SK-N-MC (cell line): ENCODE measurements around the gene WFDC12.

Experiments used
- DNase-seq: peaks from one replicate; pipeline ENCODE4 v3.0.0-alpha.2; 2011; ENCODE audit warnings: low read depth, low spot score
- H3K27ac ChIP-seq: fragments of 200-600 bp; sonication (generic); 2 replicates; pipeline ENCODE4 v1.5.1; 2016; ENCODE audit warnings: mixed run types
- H3K36me3 ChIP-seq: fragments of 200-600 bp; sonication (generic); 2 replicates; pipeline ENCODE4 v1.6.1; 2017; ENCODE audit warnings: antibody characterized with exemption, low read length, mixed read lengths; ENCODE audit not compliant: insufficient read depth
- H3K4me3 ChIP-seq: fragments of 200-600 bp; sonication (generic); 2 replicates; pipeline ENCODE4 v1.5.1; 2016
- H3K9ac ChIP-seq: fragments of 200-600 bp; sonication (generic); 2 replicates; pipeline ENCODE4 v1.8.0; 2017; ENCODE audit warnings: mixed run types, mixed read lengths; ENCODE audit not compliant: insufficient read length
- H3K9me3 ChIP-seq: fragments of 200-600 bp; sonication (generic); 2 replicates; pipeline ENCODE4 v1.6.1; 2017; ENCODE audit warnings: low read depth, mild to moderate bottlenecking, antibody characterized with exemption, low read length, moderate library complexity, mixed read lengths
- EZH2 ChIP-seq: fragments of 200-600 bp; sonication (generic); IDR thresholded peaks from one replicate; pipeline ENCODE4 v1.6.1; 2017; ENCODE audit warnings: antibody characterized with exemption
- FOXP2 ChIP-seq: optimal IDR thresholded peaks from 2 replicates; pipeline ENCODE3; 2011; ENCODE audit warnings: mild to moderate bottlenecking, moderate library complexity; ENCODE audit not compliant: insufficient read depth; ENCODE audit errors: extremely low read length, control extremely low read depth
- POLR2AphosphoS5 ChIP-seq: IDR thresholded peaks from 2 replicates; pipeline ENCODE4 v1.6.1; 2012; ENCODE audit warnings: mild to moderate bottlenecking, low read depth, low read length, borderline replicate concordance

Gene WFDC12

DNA sequence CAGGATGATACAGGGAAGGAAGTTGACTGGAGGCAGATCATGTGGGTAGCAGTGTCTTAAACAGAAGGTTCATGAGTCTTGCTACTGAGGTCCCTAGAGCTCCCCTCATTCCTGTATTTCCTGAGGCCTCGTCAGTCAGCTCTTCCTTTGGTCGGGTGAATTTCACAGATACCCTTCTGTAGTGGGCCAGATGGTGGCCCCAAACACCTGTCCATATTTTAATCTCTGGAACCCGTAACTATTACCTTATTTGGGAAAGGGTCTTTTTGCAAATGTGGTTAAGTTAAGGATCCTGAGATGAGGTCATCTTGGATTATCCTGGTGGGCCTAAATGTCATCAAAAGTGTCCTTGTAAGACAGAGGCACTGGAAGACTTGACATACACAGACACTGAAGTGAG lies 32.9 kb downstream of the WFDC12 start:
- Histone ChIP-seq H3K36me3 (no peaks in the 10 kb centered on the region), H3K9me3 (no peaks in the 10 kb centered on the region), H3K4me3 (no peak overlapping the region), H3K9ac (no peak overlapping the region), H3K27ac (no peak overlapping the region)
- DNase-seq, result no peak
- TF ChIP-seq FOXP2, result no peak
- TF ChIP-seq EZH2, result no peak
- TF ChIP-seq POLR2AphosphoS5, result no peak

DNA sequence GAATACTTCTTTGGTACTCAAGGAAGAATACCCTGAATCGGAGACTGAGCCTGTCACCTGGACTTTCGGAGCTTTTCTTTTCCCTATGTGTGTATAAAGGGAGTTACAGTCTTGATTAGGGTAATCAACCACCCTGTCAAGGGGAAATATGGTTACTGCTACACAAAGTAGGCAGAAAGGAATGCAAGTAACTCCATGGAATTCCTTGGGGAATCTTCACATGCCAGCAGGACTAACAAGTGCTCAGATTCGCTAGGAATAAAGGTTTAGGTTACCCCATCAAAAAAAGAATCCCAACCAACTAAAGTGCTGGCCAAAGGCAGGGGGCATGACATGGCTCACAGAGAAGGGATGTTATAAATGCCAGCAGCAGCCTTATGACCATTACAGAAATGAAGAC lies 33.8 kb downstream of the WFDC12 start:
- H3K4me3 ChIP-seq, result no peak overlapping the region
- no peak for TF ChIP-seq POLR2AphosphoS5
- no peak for TF ChIP-seq EZH2
- TF ChIP-seq FOXP2, result no peak
- H3K9me3 ChIP-seq, result no peaks in the 10 kb centered on the region
- no peak overlapping the region for H3K9ac ChIP-seq
- H3K27ac ChIP-seq, result no peak overlapping the region
- no peak for DNase-seq
- no peaks in the 10 kb centered on the region for H3K36me3 ChIP-seq

DNA sequence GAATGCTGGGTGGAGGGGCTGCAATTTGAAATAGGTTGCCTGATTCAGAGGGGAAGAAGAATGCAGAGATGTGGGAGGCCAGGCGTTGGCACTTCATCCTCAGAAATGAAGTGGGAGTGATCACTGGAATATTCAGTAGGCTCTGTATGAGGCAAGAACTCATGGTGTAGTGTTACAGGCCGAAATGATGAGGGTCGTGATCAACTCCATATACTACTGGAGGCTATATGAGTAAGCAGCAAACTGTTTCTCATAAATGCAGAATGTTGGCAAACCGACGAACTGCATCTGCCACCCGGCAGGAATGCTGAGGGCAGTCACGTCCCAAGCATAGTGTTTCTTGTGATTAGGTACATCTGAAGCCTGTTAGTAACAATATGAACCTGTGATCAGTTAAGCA lies 36.0 kb downstream of the WFDC12 start:
- no peak for DNase-seq
- TF ChIP-seq EZH2, result no peak
- no peak for TF ChIP-seq FOXP2
- TF ChIP-seq POLR2AphosphoS5, result no peak
- Histone ChIP-seq H3K36me3 (no peaks in the 10 kb centered on the region), H3K4me3 (no peak overlapping the region), H3K9me3 (no peaks in the 10 kb centered on the region), H3K27ac (no peak overlapping the region), H3K9ac (no peak overlapping the region)

DNA sequence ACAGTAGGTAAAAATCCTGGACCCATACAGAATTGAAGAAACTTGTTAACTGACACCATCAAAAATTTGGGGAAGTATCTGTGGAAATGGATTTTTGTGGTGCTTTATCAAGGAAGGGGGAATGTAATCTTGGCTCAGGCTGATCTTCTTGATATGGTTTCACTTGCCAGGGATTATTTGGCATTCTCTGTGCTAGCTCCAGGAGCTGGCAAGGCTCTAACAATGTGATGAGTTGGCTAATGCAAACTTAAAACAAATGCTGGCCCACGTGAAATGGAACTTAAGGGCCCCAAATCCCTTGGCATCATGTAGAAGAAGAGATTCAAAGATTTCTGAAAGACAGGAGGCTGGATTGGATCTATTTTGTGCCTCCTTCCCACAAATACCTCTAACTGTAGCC lies 36.5 kb downstream of the WFDC12 start:
- Histone ChIP-seq H3K27ac (no peak overlapping the region), H3K9ac (no peak overlapping the region), H3K9me3 (no peaks in the 10 kb centered on the region), H3K36me3 (no peaks in the 10 kb centered on the region; the same call in 1 of the 2 replicates), H3K4me3 (no peak overlapping the region)
- no peak for DNase-seq
- TF ChIP-seq EZH2 (no peak), POLR2AphosphoS5 (no peak), FOXP2 (no peak)

DNA sequence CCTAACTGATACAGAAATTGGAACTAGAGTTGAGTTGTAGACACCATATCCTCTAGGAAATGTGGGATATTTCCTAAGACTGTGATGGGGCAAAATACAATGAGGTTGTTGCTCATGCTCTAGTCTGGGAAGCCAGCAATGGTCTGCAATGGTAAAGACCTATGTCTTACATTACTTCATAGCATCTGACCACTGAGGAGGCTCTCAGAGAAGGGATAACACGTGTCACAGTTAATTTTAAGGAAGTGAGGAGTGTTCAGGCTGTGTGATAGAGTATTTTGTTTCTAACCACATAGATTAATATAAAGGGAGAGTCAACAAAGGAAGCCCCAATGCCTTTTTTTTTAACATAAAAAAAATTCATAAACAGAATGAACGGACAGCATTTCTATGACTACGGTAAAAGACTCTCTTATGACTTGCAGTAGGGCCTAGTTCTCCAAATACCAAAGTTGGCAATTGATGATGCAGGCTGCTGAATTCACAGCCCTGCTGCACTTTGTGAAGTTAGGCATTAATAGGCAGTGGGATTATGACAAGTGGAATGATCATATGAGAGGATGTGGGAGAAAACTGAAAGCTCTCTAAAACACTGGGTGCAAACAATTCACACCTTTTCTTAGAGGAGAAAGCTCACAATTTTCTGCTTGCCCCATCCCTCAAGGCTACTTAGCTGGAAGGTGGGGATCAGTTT lies 37.0 kb downstream of the WFDC12 start:
- DNase-seq, result no peak
- TF ChIP-seq POLR2AphosphoS5 (no peak), EZH2 (no peak), FOXP2 (no peak)
- H3K9ac ChIP-seq, result no peak overlapping the region
- H3K9me3 ChIP-seq, result no peaks in the 10 kb centered on the region
- H3K36me3 ChIP-seq, result no peaks in the 10 kb centered on the region; the same call in 1 of the 2 replicates
- H3K4me3 ChIP-seq, result no peak overlapping the region
- no peak overlapping the region for H3K27ac ChIP-seq

DNA sequence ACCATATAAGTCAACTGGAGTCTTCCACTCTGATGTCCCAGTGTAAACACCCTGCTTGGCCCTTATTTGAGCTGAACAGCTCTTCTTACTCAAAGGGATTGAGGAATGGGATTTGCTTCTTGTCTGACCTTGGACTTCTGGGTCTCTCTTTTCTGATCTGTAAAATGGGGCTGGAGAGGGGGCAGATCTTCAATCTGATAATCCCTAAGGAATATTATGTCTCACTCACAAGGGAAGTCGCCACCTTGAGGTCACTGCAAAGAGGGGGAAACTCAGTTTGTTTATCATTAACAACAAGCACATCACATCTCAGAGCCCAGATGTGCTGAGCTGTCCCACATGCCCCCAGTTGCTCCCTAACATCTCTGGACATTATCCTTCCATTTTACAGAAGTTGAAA lies 38.4 kb downstream of the WFDC12 start:
- H3K27ac ChIP-seq, result no peak overlapping the region
- no peak overlapping the region for H3K4me3 ChIP-seq
- TF ChIP-seq POLR2AphosphoS5 (no peak), FOXP2 (no peak), EZH2 (no peak)
- no peak overlapping the region for H3K9ac ChIP-seq
- no peaks in the 10 kb centered on the region for H3K9me3 ChIP-seq
- DNase-seq, result no peak
- H3K36me3 ChIP-seq, result peaks cover under 1% of the 10 kb centered on the region

DNA sequence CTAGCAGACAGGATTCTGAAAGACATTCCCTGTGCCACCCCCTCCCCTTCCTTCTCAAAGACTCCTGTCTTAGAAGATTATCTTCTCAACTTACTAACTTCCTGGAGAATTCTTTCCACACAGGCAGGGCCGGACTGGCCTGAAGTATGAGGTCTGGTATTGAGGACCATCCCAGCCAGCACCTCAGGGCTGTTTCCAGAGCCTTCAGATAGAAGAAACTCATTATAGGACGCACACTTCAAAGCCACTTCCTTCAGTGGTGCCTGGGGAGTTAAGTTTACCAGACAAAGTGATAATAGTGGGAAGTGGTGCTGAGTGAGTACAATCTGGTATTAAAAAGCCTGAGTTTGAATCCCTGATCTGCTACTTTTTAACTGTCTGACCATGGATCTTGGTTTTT lies 39.0 kb downstream of the WFDC12 start:
- no peak overlapping the region for H3K27ac ChIP-seq
- H3K9ac ChIP-seq, result no peak overlapping the region
- no peak for DNase-seq
- TF ChIP-seq POLR2AphosphoS5 (no peak), EZH2 (no peak), FOXP2 (no peak)
- H3K36me3 ChIP-seq, result peaks cover 4% of the 10 kb centered on the region
- no peak overlapping the region for H3K4me3 ChIP-seq
- H3K9me3 ChIP-seq, result no peaks in the 10 kb centered on the region

DNA sequence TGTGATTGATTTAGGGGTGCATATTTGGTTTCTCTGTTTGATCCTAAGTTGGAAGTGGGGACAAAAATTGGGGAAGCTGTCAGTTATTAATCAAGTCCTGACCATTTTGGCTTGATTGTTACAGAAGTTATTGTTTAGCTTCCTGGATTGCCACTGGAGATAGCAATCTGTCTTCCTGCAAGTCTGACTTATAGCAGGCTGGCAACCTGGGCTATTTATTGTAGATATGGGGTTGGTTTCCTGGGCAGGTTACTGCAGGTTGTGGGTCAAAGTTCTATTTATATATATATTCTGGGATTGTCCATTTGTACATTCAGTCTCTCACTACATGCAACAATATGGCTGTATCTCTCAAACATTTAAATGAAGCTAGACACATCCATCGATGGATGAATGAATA lies 41.1 kb downstream of the WFDC12 start:
- TF ChIP-seq POLR2AphosphoS5, result no peak
- TF ChIP-seq EZH2, result no peak
- no peak for TF ChIP-seq FOXP2
- no peak overlapping the region for H3K4me3 ChIP-seq

DNA sequence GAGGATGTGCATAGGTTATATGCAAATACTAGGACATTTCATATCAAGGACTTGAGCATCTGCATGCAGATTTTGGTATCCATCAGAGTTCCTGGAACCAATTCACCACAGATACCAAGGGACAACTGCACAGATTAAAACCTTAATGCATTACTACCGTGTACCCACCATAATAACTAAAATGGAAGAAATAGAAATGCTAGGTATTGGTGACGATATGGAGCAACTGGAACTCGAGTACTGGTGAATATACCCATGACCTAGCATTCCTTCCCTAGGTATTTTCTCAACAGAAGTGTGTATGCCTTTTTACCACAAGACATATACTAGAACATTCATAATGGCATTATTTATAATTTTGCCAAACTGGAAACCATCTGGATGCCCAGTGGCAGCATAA lies 41.8 kb downstream of the WFDC12 start:
- TF ChIP-seq FOXP2 (no peak), EZH2 (no peak), POLR2AphosphoS5 (no peak)
- no peak for DNase-seq
- Histone ChIP-seq H3K36me3 (peaks cover 4% of the 10 kb centered on the region), H3K4me3 (no peak overlapping the region), H3K27ac (no peak overlapping the region), H3K9me3 (no peaks in the 10 kb centered on the region), H3K9ac (no peak overlapping the region)

More for the DNA sequence above, 41.1 kb downstream of the WFDC12 start:
- Histone ChIP-seq H3K36me3 (peaks cover 4% of the 10 kb centered on the region), H3K9ac (no peak overlapping the region), H3K27ac (no peak overlapping the region), H3K9me3 (no peaks in the 10 kb centered on the region)
- no peak for DNase-seq
